ENCODE data around the gene TXNDC5. TPM values are rescaled to one million over a fixed set of nuclear protein-coding genes. Genes with fewer than 3 reads are reported as not detected.

The TXNDC5 gene
- total and polyA plus RNA-seq, 12 donors = 51.6 to 192 (median 128) TPM

DNA sequence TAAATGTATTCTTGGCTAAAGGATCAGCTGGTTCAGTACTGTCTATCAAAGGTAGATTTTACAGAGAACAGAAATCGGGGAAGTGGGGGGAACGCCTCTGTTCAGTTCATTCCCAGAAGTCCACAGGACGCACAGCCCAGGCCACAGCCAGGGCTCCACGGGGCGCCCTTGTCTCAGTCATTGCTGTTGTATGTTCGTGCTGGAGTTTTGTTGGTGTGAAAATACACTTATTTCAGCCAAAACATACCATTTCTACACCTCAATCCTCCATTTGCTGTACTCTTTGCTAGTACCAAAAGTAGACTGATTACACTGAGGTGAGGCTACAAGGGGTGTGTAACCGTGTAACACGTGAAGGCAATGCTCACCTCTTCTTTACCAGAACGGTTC, 29.9 kb downstream of the TXNDC5 start:
- TF ChIP-seq, protein P1, sequence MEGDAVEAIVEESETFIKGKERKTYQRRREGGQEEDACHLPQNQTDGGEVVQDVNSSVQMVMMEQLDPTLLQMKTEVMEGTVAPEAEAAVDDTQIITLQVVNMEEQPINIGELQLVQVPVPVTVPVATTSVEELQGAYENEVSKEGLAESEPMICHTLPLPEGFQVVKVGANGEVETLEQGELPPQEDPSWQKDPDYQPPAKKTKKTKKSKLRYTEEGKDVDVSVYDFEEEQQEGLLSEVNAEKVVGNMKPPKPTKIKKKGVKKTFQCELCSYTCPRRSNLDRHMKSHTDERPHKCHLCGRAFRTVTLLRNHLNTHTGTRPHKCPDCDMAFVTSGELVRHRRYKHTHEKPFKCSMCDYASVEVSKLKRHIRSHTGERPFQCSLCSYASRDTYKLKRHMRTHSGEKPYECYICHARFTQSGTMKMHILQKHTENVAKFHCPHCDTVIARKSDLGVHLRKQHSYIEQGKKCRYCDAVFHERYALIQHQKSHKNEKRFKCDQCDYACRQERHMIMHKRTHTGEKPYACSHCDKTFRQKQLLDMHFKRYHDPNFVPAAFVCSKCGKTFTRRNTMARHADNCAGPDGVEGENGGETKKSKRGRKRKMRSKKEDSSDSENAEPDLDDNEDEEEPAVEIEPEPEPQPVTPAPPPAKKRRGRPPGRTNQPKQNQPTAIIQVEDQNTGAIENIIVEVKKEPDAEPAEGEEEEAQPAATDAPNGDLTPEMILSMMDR (IDR thresholded peaks at IDR 0.05) = no peak
- no peak for TF ChIP-seq POLR2A (IDR thresholded peaks at IDR 0.05)
- intact Hi-C loops (cut with DNase I) = no loop called here
- DNase-seq = no peak
- Histone ChIP-seq H3K4me3 (no peak overlapping the region), H3K9me3 (replicated peaks in 1 of 3) (no peaks in the 10 kb centered on the region), H3K27ac (no peak overlapping the region), H3K36me3 (replicated peaks in 1 of 2) (peaks cover 0 to 50% of the 10 kb centered on the region in 2 donors), H3K4me1 (replicated peaks in 1 of 2) (no peaks in the 10 kb centered on the region), H3K27me3 (no peaks in the 10 kb centered on the region)
- 92 to 96% (median 94%) methylated on average over 9 of the region's 9 CpGs for WGBS, 4 donors

DNA sequence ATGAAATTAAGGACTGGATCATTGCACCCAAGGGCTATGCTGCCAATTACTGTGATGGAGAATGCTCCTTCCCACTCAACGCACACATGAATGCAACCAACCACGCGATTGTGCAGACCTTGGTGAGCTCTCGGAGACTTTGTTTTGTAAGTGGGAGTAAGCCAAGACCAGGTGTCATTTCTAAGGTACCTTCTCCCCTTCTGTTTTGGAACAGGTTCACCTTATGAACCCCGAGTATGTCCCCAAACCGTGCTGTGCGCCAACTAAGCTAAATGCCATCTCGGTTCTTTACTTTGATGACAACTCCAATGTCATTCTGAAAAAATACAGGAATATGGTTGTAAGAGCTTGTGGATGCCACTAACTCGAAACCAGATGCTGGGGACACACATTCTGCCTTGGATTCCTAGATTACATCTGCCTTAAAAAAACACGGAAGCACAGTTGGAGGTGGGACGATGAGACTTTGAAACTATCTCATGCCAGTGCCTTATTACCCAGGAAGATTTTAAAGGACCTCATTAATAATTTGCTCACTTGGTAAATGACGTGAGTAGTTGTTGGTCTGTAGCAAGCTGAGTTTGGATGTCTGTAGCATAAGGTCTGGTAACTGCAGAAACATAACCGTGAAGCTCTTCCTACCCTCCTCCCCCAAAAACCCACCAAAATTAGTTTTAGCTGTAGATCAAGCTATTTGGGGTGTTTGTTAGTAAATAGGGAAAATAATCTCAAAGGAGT, 30.4 kb downstream of the TXNDC5 start:
- 85 to 97% (median 92%) methylated on average over 13 of the region's 13 CpGs for WGBS, 4 donors
- intact Hi-C loops (cut with DNase I) = no loop called here
- no peaks in the 10 kb centered on the region for H3K9me3 ChIP-seq (replicated peaks in 1 of 3)
- no peaks in the 10 kb centered on the region for H3K27me3 ChIP-seq
- H3K4me3 ChIP-seq = no peak overlapping the region
- H3K4me1 ChIP-seq (replicated peaks in 1 of 2) = no peaks in the 10 kb centered on the region
- no peak for TF ChIP-seq POLR2A (IDR thresholded peaks at IDR 0.05)
- TF ChIP-seq, protein P1 (IDR thresholded peaks at IDR 0.05) = no peak
- H3K27ac ChIP-seq = no peak overlapping the region
- DNase-seq = no peak
- H3K36me3 ChIP-seq (replicated peaks in 1 of 2) = peaks cover 0 to 44% of the 10 kb centered on the region in 2 donors

DNA sequence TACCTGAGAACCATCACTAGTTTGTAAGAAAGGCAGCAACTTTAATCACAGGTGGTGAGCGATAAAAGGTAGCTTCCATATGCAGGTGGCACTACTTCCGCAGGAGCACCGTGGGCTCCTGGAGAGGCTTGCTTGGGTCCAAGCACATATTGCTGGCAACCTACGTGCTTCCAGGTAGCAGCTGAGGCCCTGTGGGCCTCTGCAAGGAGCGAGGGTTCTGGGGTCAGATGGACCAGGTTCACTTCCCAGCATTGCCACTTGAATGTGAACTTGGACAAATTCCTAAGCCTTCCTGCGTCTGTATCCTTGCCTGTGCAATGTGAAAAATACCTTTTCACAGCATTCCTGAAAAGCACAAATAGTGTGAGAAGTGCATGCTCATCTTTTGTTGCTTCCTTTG, 31.0 kb downstream of the TXNDC5 start:
- Histone ChIP-seq H3K9me3 (replicated peaks in 1 of 3) (no peaks in the 10 kb centered on the region), H3K27ac (no peak overlapping the region), H3K36me3 (replicated peaks in 1 of 2) (peaks cover 0 to 38% of the 10 kb centered on the region in 2 donors), H3K4me3 (no peak overlapping the region), H3K4me1 (replicated peaks in 1 of 2) (no peaks in the 10 kb centered on the region), H3K27me3 (no peaks in the 10 kb centered on the region)
- intact Hi-C loops (cut with DNase I) = no loop called here
- DNase-seq = no peak
- no peak for TF ChIP-seq POLR2A (IDR thresholded peaks at IDR 0.05)
- TF ChIP-seq, protein P1 (IDR thresholded peaks at IDR 0.05) = no peak
- 93 to 95% (median 95%) methylated on average over 3 to 6 of the region's 6 CpGs for WGBS, 4 donors

DNA sequence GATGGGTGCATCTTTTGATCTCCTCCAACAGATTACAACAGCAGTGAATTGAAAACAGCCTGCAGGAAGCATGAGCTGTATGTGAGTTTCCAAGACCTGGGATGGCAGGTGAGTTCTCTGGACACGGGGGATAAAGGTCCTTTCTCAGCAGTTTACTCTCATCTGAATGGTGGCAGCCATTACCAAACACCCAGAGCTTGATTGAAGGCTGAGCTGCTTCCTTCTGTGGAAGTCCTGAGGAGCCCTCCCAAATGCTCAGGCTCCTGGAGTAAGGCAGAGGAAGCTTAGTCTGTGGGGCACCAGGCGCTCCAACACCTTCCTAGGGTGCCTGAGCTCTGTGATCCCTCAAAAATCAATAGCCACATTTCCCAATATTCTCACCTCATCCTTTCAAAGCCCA, 31.5 kb downstream of the TXNDC5 start:
- 83 to 97% (median 96%) methylated on average over 2 of the region's 2 CpGs for WGBS, 4 donors
- H3K36me3 ChIP-seq (replicated peaks in 1 of 2) = peaks cover 0 to 33% of the 10 kb centered on the region in 2 donors
- H3K9me3 ChIP-seq (replicated peaks in 1 of 3) = no peaks in the 10 kb centered on the region
- H3K4me1 ChIP-seq (replicated peaks in 1 of 2) = no peaks in the 10 kb centered on the region
- no peak for DNase-seq
- no peak overlapping the region for H3K4me3 ChIP-seq
- no peaks in the 10 kb centered on the region for H3K27me3 ChIP-seq
- intact Hi-C loops (cut with DNase I) = no loop called here
- no peak overlapping the region for H3K27ac ChIP-seq
- TF ChIP-seq, protein P1 (IDR thresholded peaks at IDR 0.05) = no peak
- TF ChIP-seq POLR2A (IDR thresholded peaks at IDR 0.05) = no peak

All from adrenal gland (tissue), 12 donors.